Activated CD8-positive, alpha-beta memory T cell treated with anti-CD3 and anti-CD28 coated beads, Interleukin-2, amount 50 U/mL, for 4 hours (primary cell): Measurements from ENCODE around the gene GPX6.
"Not testable (repeated sequence)": the region's sequence is repeated elsewhere in the genome, so short reads cannot be mapped to it uniquely, and the experiment has no call there.

Experiments
- DNase-seq: peaks from one replicate; pipeline ENCODE4 v3.0.0-alpha.2; 2020

GPX6 gene

DNA sequence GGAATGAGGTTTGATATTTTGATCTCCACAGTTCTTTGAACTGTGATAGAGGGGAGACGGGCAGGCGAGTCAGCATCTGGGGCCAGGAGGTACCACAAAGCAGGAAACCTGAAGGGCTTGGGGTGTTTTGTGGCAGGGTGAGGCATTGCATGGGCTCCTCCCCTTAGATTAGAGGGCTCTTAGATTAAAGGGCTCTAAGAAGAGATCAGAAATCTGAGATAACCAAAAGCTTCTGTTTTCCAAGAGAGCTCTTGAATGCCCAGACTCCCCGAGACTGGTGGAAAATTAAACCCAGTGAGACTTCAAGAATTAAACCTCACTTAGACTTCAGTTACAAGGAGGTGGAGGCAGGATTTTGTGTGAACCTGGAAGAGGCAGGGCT lies 7.6 kb upstream of the GPX6 start:
- DNase-seq: peak; percentile 33

DNA sequence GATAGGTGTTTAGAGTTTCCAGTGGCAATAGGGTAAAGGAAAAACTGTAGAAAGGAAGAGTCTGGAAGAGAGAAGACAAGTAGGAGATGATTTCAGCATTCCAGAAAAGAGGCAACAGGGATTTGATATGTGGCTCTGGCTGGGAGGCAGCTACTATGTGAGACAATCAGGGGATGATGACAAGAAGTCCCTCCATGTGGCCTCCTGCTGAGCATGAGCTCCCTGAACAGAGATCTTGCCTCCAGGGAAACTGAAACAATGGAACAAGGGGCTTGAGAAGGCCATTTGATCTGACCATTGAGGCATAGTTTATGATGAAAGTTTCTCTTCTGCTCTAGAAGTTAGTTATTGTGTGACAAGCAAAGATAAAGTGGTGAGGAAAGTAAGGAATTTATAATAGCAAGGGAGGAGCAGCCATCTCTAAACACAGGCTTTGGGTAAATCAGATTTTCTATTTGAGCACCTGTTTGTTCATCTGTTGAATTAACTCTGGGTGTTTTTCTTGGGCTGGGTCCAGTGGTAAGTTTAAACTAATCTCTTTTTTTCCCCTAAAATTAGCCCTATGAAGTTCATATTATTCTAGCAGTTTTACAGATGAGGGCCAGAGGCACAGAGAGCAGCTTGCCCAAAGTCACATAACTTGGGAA lies 7.1 kb upstream of the GPX6 start:
- no peak for DNase-seq

DNA sequence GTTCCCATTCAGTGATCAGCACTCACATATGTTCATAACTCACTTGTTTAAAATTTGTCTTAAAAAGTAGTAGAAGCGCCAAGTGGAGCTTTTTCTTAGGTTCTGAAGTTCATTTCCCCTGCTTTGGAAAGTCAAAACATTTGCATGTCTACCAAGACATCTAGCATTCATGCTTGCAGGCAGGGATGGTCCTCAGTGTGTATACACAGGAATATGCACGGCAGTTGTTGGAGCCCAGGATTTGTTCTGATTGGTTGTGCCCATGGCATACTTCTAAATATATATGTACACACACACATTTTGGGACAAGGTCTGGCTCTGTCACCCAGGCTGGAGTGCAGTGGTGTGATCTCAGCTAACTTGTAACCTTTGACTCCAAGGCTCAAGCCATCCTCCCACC lies 2.4 kb upstream of the GPX6 start:
- no peak for DNase-seq

DNA sequence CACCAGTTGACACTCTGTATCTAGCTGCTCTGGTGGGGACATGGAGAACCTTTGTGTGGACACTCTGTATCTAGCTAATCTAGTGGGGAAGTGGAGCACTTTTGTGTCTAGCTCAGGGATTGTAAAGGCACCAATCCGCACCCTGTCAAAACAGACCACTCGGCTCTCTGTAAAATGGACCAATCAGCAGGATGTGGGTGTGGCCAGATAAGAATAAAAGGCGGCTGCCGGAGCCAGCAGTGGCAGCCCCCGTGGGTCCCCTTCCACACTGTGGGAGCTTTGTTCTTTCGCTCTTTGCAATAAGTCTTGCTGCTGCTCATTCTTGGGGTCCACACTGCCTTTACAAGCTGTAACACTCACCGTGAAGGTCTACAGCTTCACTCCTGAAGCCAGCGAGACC lies 3.2 kb downstream of the GPX6 start:
- DNase-seq: not testable (repeated sequence)

DNA sequence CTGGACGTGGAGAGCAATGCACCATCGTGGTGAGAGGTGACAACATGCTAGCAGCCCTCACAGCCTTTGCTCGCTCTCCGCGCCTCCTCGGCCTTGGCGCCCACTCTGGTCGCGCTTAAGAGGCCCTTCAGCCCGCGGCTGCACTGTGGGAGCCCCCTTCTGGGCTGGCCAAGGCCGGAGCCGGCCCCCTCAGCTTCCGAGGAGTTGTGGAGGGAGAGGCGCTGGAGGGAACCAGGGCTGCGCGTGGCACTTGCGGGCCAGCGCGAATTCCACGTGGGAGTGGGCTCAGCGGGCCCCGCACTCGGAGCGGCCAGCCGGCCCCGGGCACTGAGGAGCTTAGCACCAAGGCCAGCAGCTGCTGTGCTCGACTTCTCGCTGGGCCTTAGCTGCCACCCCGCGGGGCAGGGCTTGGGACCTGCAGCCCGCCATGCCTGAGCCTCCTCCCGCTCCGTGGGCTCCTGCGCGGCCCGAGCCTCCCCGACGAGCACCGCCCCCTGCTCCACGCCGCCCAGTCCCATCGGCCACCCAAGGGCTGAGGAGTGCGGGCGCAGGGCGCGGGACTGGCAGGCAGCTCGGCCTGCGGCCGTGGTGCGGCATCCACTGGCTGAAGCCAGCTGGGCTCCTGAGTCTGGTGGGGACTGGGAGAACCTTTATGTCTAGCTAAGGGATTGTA lies 3.8 kb downstream of the GPX6 start:
- DNase-seq: no peak

DNA sequence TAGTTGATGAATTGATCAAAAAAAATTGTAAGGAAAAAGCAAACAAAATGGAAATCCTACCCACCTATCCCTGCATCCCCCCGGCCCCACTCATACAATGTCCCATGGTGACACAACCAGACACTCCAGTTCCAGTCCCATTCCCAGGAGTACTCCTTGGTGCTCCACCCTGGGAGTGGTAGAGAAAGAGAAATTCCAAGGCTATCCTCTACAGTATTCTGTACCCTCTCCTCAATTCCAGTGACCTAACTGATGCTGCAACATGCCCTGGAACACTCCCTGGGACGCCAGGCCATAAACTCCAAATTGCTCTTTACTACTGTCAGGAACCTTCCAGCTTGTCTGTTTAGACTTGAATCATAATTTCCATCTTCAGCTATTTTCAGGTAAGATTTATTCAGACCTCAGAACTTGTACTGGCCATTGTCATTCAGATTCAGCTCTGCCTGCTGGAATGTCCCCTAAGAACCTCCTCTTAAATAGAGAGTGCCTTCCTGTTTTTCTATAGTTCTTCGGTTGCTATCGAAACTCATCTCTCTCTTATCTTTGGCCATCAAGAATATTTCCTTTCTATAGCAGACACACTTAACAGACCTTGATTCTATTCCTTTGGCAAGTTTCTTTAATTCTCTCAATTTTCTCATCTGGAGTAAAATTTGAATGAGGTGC lies 8.7 kb downstream of the GPX6 start:
- DNase-seq: no peak

DNA sequence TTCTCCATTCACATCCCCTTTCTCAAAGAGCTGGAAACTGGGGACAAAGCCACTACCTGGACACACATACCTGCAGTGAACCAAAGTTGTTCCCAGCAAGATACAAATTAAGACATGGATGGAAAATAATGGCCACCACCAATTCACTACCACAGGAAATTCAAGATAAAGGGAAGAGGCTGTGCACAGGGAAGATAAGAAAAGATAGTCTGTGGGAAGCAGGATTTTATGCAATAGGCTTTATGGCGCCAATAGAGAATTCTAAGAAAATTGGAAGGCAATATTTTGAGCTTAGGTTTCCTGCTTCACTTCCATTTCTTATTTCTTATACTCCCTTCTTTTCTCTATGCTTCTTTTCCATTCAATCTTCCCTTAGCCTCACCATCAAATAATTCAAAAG lies 9.9 kb downstream of the GPX6 start:
- no peak for DNase-seq

DNA sequence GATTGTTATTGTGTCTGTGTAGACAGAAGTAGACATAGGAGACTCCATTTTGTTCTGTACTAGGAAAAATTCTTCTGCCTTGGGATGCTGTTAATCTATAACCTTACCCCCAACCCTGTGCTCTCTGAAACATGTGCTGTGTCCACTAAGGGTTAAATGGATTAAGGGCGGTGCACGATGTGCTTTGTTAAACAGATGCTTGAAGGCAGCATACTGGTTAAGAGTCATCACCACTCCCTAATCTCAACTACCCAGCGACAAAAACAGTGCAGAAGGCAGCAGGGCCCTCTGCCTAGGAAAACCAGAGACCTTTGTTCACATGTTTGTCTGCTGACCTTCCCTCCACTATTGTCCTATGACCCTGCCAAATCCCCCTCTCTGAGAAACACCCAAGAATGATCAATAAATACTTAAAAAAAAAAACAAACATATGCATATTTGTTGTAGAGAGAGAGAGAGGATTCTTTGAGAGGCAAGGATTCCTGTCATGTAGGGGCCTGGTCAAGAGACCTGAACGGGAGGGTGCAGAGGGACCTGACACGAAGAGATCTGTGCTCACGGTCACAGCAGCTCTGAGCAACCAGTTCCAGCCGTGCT lies 12.8 kb downstream of the GPX6 start:
- not testable (repeated sequence) for DNase-seq

DNA sequence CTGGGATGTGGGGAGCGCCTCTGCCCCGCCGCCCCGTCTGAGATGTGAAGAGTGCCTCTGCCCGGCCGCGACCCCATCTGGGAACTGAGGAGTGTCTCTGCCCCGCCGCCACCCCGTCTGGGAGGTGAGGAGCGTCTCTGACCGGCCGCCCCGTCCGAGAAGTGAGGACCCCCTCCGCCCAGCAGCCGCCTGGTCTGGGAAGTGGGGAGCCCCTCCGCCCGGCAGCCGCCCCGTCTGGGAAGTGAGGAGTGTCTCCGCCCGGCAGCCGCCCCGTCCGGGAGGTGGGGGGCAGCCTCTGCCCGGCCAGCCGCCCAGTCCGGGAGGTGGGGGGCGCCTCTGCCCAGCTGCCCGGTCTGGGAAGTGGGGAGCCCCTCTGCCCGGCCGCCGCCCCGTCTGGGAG lies 13.5 kb downstream of the GPX6 start:
- not testable (repeated sequence) for DNase-seq

DNA sequence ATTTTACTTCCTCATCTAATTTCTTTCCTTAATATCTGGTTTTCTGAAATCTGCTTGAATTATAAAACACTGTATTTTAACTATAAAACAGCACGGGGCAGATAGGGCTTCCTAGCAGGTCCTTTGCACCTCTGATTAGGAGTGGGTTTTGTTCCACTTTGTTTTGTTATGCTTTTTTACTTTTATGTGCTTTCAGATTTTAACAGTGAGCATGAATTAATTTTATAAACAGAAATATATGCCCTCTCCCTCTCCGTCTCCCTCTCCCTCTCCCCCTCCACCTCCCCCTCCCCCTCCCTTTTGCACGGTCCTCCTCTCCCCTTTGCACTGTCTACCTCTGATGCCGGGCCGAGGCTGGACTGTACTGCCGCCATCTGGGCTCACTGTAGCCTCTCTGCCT lies 14.3 kb downstream of the GPX6 start:
- no peak for DNase-seq

DNA sequence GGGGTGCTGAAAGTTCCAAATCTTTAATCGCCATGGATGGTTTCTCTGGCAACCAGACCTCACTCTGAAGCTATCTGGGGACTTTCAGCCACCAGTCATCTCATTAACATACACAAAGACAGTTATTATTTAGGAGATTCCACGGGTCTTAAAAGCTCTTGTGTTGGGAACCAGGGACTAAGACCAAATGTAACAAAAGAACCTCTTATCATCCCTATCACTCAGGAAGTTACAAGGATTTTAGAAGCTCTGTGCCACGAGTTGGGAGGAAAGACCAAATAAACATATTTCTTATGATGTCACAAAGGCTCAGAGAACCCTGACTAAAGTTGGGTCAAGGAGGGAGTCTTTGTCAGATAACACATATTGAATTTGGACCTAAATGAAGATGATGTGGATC lies 17.7 kb downstream of the GPX6 start:
- no peak for DNase-seq

DNA sequence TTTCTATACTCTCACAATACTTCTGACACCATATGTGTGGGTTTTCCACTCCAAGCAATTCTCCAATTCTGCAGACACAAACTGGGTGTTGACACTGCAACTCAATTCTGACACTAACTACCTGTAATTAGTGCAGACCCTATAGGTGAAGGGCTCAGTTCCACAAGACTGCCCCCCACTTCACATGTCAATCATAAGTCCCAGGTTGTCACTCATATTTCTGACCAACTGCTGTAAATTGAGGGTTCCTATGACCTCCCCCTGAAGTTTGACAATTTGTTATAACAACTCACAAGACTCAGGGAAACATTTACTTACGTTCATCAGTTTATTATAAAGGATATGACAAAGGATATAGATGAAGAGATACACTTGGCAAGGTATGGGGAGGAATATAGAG lies 18.3 kb downstream of the GPX6 start:
- no peak for DNase-seq

DNA sequence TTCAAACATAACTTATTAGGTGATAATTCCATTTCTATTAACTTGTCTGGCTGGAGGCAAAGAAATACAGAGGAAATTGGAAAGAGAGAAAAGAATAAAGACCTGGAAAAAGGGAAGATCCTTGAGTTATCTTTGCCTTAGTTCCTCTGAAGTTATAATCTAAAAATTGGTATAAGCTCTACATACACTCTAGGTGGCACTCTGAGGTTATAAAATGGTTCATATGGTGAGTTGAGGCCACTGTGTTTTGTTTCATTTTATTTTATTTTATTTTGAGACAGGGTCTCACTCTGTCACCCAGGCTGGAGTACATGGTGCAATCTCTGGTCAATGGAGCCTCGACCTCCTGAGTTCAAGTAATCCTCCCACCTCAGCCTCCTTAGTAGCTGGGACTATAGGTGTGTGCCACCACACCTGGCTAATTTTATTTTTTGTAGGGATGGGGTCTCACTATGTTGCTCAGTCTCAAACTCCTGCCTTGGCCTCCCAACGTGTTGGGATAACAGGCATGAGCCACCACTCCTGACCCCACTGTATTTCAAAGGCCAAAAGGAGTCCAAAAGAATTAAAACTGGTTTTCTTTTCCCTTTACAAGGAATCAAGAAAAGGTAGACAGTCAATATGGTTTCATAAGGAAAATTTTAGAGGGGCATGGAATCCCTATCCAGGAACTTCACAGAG lies 19.4 kb downstream of the GPX6 start:
- no peak for DNase-seq

DNA sequence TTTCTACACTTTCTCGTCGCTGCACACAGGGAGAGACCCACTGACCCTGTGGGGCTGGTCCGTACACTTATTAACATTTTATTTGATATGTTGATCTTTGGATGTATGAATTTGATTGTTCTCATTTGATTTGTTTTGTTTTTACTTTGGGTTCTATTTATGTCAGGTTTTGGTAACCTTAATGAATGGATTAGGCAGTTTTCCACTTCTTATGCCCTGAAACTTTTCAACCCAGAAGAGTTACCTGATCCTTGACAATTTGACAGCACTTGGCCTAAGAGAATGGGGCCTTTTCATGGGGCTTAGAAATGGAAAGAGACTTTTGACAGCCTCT lies 23.6 kb downstream of the GPX6 start:
- DNase-seq: no peak

DNA sequence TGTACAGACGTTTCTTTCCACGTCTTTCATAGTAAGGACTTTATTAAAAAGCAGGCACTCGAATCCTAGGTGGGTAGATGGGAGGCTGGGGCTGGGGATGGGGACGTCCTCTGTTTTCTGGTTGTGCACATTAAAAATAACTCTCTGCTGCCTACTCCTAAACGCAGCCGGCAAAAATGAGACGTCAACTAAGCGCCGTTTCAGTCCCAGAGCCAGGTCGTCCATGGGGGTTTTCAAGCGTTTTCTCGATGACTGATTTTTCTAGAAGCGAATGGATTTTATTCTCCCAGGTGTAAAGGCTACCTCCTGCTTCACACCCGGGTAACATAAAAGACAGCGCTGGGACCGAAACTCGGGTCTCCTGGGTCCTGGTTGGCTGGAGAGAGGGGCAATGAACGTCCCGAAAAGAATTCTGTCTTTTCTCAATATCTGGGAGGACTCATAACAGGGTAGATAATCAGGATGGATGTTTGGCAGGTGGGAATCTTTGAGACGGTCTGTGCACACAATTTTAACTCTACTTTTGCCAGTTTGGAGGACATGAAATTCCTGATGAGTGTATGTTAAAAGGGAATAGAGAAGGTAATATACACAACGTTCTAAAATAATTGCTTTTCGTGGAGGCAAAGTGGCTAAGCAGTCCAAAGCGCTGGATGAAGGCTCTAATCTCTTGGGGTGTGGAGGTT lies 25.2 kb downstream of the GPX6 start:
- no peak for DNase-seq

DNA sequence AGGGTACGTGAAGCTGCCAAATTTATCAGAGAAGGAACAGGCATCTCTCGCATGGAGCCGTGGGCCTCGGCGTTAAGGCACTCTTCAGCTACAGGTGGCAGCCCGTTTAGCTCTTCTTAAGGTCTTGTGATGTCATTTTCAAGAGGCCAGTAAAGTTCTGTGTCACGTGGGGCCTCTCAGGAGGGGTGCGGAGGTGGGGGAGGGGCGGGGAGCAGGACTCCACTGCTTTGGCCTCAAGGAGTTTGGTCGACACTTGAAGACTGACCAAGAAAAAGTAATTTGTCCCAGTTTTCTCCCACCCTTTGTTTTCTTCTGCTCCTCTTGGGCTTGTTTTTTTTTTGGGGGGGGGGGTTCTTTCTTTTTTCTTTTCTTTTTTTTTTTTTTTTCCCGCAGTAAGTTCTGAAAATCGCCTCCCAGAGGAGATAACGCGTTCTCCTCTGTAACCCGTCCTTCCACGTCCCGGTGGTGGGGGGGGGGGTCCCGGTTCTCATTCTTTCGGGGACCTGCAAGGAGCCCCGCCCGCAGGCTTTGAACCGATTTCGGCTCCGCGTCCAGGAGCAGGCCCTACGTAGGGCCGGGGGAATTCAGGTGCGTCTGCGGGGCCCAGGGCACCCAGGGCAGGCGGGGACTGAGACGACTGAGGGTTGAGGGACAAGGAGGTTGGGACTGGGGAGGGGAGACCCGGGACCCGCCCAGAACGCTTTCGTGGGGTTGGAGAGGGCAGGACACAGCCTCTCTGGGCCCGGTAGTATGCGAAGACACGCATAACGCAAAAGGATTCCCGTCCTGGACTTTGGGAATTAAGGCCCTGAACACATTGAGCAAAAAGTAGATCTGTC lies 26.0 kb downstream of the GPX6 start:
- peak; percentile 31 for DNase-seq

DNA sequence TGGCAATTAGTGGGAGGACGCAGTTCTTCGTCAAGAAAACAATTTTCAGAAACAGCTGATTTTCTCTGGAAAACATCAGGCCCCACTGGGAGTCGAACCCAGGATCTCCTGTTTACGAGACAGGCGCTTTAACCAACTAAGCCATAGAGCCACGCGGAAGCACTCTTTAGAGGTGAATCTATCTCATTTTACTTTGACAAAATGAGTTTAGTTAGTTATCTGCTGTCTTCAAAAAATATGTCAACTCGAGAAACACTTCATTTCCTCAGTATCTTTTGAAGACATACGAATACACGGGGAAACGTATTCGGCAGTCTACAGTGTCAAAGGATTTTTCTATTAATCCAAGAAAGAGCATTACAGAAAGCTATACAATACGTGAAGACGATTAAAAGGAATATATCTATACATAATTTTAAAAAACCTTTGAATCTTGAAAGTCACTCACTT lies 26.7 kb downstream of the GPX6 start:
- DNase-seq: no peak

DNA sequence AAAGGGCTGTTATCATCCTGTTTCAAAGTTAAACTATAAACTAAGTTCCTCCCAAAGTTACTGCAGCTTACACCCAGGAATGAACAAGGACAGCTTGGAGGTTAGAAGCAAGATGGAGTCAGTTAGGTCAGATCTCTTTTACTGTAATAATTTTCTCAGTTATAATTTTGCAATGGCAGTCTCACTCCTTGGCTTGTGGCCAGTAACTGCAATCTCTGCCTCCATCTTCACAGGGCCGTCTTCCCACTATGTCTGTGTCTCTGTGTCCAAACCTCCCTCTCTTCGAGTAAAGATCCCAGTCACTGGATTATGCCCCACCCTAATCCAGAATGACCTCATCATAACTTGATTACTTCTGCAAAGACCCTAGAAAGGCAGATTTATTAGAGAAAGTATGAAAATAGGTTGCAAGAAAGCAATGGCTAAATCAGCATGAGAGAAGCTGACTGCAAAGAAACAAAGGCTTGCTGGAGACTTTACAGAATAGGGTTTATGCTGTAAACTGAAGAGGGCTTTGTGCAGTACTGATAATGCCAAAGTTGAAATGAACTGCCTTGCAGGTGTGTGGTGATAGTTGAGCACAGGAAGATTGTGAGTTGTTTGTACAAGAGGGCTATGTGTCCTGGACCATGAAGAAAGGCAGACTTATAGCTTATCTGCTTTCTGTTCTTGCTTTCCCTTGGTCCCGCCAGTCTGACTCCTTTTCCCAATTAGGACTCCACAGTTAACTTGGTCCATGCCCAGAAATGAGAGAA lies 28.4 kb downstream of the GPX6 start:
- no peak for DNase-seq

DNA sequence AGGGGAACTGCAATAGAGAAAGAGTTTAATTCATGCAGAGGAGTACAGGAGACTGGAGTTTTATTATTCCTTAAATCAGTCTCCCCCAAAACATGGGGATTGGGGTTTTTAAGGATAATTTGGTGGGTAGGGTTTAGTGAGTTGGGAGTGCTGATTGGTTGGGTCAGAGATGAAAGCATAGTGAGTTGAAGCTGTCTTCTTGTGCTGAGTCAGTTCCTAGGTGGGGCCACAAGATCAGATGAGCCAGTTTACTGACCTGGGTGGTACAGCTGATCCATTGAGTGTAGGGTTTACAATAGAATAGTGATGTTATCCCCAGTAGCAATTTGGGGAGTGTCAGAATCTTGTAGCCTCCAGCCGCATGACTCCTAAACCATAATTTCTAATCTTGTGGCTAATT lies 29.1 kb downstream of the GPX6 start:
- DNase-seq: no peak

DNA sequence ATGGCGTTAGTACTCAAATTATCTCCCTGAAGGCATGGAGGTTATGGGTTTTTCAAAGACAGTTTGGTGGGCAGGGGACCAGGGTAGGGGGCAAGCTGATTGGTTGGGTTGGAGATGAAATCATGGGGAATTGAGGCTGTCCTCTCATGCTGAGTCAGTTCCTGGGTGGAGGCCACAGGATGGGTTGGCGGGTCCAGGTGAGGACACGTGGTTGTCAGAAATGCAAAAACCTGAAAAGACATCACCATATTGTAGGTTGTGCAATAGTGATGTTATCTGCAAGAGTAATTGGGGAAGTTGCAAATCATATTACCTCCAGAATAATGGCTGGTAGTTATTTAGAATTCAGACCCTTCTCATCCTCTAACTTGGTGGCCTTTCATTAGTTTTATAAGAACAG lies 30.1 kb downstream of the GPX6 start:
- no peak for DNase-seq

DNA sequence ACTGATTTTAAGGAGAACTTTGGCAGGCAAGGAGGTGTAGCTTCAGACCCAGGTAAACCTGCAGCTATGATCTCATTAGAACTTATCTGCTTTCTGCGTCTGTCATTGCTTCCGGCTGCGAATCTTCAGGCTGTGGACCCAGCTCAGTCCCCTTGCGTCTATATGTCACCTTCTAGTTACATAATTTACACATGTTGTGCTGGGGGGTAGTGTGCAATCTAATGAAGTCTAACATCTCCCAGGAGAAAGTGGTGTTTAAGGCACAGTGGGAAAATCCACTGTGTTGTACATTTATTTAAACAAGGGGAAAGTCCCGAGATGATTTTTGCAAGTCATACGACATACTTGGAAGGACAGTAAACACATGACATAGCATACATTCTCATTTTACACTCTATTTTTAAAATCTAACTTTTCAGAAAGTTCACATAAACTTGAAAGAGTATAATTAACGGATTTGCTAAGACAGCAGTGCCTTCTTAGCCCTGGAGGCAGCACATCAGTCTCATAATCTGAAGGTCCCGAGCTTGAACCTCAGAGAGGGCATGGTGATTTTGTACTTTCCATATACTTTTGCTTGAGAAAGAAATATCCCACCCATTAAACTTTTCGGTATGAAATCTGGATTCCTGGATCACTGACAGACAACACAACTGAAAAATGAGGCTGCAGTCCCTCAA lies 35.2 kb downstream of the GPX6 start:
- DNase-seq: no peak
